ENCODE measurements around the gene HNRNPH3. TPM values are rescaled to one million over a fixed set of nuclear protein-coding genes. Genes with fewer than 3 reads are reported as not detected.

The HNRNPH3 gene
- total RNA-seq, 1 experiment from 2014 or later: 143 TPM

- POLR2A ChIA-PET: interaction anchor here (0.6 kb wide), 1 partner anchor 19 kb away, joined by 6 read pairs; no protein-coding TSS in a partner anchor
- intact Hi-C loops (cut with micrococcal nuclease; ENCODE audit: unreplicated experiment): no loop called here
- no peaks in the 10 kb centered on the region for H3K4me1 ChIP-seq (ENCODE audit: control insufficient read depth, insufficient read depth, low read length)
- H3K9me3 ChIP-seq (ENCODE audit: control insufficient read depth, insufficient read depth, low read depth, low read length): no peaks in the 10 kb centered on the region
- ATAC-seq: no peak
- CTCF ChIA-PET: no interaction called here
- H3K4me3 ChIP-seq (ENCODE audit: low read depth in 2 of 2, low read length in 2 of 2): no peak overlapping the region
- TF ChIP-seq SIN3A (IDR thresholded peaks at IDR 0.05; ENCODE audit: borderline replicate concordance, insufficient read depth, low read depth, low read length) (no peak), REST (IDR thresholded peaks at IDR 0.05; ENCODE audit: insufficient read depth in 1 of 2, low read depth in 2 of 2, low read length in 1 of 2) (no peak), POLR2AphosphoS5 (IDR thresholded peaks at IDR 0.05; ENCODE audit: low read depth, low read length) (no peak), TCF7L2 (IDR thresholded peaks at IDR 0.05; ENCODE audit: low read depth, low read length) (no peak)
- TF ChIP-seq, protein P1, sequence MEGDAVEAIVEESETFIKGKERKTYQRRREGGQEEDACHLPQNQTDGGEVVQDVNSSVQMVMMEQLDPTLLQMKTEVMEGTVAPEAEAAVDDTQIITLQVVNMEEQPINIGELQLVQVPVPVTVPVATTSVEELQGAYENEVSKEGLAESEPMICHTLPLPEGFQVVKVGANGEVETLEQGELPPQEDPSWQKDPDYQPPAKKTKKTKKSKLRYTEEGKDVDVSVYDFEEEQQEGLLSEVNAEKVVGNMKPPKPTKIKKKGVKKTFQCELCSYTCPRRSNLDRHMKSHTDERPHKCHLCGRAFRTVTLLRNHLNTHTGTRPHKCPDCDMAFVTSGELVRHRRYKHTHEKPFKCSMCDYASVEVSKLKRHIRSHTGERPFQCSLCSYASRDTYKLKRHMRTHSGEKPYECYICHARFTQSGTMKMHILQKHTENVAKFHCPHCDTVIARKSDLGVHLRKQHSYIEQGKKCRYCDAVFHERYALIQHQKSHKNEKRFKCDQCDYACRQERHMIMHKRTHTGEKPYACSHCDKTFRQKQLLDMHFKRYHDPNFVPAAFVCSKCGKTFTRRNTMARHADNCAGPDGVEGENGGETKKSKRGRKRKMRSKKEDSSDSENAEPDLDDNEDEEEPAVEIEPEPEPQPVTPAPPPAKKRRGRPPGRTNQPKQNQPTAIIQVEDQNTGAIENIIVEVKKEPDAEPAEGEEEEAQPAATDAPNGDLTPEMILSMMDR (IDR thresholded peaks at IDR 0.05): no peak
- DNase-seq (ENCODE audit: low read depth, low spot score): no peak
- H3K27me3 ChIP-seq (ENCODE audit: control insufficient read depth, insufficient read depth, low read length): no peaks in the 10 kb centered on the region
- no TSS peak for BruUV-seq (replicated peaks)
- in situ Hi-C loops (cut with HindIII; ENCODE audit: low pct_unique_long_range_greater_than_20kb, low sequenced_read_pairs): no loop called here
- H3K36me3 ChIP-seq (ENCODE audit: control insufficient read depth, insufficient read depth, low read length): peaks cover 11% of the 10 kb centered on the region
- no peak overlapping the region for H3K27ac ChIP-seq (ENCODE audit: low read length)
Observed at GRCh38 chr10:68366600-68366999, 34.7 kb downstream of the HNRNPH3 start.

- Histone ChIP-seq H3K4me1 (ENCODE audit: control insufficient read depth, insufficient read depth, low read length) (no peaks in the 10 kb centered on the region), H3K27me3 (ENCODE audit: control insufficient read depth, insufficient read depth, low read length) (no peaks in the 10 kb centered on the region), H3K36me3 (ENCODE audit: control insufficient read depth, insufficient read depth, low read length) (peaks cover 11% of the 10 kb centered on the region), H3K4me3 (ENCODE audit: low read depth in 2 of 2, low read length in 2 of 2) (no peak overlapping the region), H3K9me3 (ENCODE audit: control insufficient read depth, insufficient read depth, low read depth, low read length) (no peaks in the 10 kb centered on the region), H3K27ac (ENCODE audit: low read length) (no peak overlapping the region)
- intact Hi-C loops (cut with micrococcal nuclease; ENCODE audit: unreplicated experiment) (no loop called here), in situ Hi-C loops (cut with HindIII; ENCODE audit: low pct_unique_long_range_greater_than_20kb, low sequenced_read_pairs) (no loop called here)
- no peak for TF ChIP-seq TCF7L2 (IDR thresholded peaks at IDR 0.05; ENCODE audit: low read depth, low read length)
- TF ChIP-seq, protein P1 (IDR thresholded peaks at IDR 0.05): no peak
- ChIA-PET POLR2A (no interaction called here), CTCF (no interaction called here)
- TSS peak; percentile 59 for BruUV-seq (replicated peaks)
- DNase-seq (ENCODE audit: low read depth, low spot score): no peak
- no peak for ATAC-seq
Observed at GRCh38 chr10:68367121-68367520, 35.3 kb downstream of the HNRNPH3 start.

All from Panc1 (cell line).